Activated effector memory CD4-positive, alpha-beta T cell treated with anti-CD3 and anti-CD28 coated beads, Interleukin-2, amount 50 U/mL, for 16 hours (primary cell): ENCODE results near the gene NPAS2.

ENCODE experiments used
- DNase-seq: peaks from one replicate; pipeline ENCODE4 v3.0.0-alpha.2; 2020

The NPAS2 gene, protein sequence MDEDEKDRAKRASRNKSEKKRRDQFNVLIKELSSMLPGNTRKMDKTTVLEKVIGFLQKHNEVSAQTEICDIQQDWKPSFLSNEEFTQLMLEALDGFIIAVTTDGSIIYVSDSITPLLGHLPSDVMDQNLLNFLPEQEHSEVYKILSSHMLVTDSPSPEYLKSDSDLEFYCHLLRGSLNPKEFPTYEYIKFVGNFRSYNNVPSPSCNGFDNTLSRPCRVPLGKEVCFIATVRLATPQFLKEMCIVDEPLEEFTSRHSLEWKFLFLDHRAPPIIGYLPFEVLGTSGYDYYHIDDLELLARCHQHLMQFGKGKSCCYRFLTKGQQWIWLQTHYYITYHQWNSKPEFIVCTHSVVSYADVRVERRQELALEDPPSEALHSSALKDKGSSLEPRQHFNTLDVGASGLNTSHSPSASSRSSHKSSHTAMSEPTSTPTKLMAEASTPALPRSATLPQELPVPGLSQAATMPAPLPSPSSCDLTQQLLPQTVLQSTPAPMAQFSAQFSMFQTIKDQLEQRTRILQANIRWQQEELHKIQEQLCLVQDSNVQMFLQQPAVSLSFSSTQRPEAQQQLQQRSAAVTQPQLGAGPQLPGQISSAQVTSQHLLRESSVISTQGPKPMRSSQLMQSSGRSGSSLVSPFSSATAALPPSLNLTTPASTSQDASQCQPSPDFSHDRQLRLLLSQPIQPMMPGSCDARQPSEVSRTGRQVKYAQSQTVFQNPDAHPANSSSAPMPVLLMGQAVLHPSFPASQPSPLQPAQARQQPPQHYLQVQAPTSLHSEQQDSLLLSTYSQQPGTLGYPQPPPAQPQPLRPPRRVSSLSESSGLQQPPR

DNA sequence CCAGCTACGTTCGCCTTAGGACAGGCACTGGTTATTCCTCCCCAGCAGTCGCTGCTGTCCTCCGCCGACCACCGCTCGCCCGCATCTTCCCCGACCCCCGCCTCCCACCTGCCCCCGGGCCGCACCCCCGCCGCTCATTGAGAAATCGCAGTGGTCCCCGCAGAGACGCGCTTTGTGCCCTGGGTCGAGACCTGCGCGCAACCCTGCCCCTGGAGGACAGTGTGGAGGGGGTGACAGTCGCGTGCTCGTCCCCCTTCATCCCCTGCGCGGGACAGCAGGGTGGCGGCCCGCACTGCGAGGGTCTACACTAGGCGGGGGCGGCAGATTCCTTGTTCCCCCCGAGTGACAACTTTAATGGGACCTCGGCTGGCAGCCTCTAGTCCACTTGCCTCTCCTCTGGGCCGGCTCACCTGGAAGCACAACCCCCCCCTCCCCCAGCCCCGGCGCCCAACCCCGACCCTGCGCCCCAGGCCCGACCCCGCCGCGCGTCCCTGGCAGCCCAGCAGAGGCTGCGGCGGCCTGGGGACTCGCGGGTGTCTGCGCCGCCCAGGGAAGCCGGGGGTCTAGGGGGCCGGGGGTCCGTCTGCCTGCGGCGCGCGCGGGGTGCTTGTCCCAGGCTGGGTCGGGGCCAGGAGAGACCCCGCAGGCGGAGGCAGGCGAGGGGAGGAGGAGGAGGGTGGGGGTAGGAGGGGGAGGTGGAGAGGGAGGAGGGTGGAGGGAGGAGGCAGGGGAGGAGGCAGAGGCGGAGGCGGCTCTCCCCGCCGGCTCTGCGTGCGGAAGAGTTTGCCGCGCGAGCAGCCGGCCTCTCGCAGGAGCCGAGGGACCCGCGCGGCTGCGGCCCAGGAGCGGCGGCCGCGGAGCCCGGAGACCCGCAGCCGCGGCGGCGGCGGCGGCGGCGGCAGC, at the start of gene NPAS2:
NPAS2 (plus strand) TSS at position 770 of the 903 bp plus-strand sequence. CDS start 84,616 bp downstream, outside the sequence.
- no peak for DNase-seq

DNA sequence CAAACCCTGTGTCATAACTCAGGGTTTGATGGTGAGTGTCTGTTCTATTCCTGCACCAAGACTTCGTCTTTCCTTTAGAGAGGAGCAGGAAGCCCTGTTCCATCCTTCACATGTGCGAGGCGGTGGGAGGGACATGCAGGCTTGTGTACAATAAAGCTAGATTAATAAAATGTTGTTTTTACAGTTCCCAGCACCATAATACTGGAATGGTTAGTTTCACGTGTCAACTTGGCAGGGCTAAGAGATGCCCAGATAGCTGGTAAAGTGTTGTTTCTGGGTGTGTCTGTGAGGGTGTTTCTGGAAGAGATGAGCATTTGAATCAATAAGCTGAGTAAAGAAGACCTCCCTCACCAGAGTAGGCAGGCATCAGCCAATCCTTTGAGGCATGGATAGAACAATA, 48.8 kb upstream of the NPAS2 start:
- no peak for DNase-seq

DNA sequence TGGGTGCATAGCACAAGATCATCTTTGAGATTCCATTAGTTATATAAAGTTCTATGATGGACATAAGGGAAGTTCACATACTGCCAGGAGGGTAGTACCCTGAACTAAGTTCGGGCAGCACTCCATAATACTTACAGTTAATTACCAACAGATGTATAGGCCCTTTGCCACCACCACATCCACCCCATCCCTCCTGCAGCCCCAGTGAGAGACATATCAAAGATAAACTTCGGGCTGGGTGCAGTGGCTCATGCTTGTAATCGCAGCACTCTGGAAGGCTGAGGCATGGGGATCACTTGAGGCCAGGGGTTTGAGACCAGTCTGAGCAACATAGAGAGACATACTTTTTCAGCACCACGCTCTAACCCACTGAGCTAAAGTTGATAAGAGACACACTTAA, 46.4 kb upstream of the NPAS2 start:
- DNase-seq = no peak

DNA sequence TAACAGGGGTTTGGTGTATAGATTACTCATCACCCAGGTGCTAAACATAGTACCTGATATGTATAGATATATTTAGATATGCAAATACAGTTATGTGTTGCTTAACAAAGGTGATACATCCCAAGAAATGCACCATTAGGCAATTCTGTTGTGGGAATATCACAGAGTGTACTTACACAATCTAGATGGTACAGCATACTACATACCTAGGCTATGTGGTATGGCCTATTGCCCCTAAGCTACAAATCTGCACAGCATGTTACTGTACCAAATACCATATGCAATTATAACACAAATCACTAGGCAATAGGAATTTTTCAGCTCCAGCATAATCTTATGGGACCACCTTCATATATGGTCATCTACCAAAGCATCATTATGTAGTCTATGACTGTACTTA, 43.5 kb upstream of the NPAS2 start:
- DNase-seq = no peak

DNA sequence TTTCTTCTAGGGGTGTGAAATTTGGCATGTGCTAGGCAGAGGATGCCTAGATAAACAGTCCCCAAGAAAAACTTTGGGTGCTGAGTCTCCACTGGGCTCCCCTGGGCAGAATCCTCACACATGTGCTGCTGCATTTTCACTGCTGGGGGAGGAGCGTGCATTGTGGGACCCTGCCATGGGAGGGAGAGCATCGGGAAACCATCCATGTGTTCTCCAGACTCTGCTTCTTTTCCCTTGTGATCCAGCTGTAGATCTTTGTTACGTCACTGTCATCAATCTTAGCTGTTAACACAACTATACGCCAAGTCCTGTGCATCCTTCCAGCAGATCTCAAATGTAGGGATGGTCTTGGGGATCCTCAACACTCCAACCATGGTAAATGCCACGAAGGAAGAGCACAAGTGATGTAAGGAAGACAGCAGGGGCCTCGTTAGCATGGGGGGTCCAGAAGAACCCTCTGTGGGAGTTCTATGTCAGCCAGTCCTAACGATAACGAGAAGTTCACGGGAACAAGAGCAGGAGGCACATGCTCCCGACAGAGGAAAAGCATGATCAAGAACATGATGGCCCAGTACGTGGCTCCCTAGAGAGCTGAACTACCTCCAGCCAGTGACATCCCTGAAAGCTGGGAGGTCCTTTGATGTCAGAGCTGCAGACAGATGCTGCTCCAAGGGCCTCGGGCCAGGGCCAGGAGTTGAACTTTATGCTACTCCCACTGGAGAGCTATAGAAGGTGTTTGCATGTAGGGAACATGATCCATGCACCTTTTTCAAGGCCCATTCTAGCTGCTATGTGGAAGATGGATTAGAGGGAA, 41.1 kb upstream of the NPAS2 start:
- DNase-seq = no peak

DNA sequence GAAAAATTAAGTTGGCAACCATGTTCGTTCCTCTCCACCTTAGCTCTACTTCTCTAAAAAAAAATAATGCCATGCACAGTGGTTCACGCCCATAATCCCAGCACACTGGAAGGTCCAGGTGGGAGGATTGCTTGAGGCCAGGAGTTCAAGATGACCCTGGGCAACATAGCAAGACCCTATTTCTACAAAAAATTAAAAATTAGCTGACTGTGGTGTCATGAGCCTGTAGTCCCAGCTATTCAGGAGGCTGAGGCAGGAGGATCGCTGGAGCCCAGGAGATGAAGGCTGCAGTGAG, 40.1 kb upstream of the NPAS2 start:
- DNase-seq = no peak

DNA sequence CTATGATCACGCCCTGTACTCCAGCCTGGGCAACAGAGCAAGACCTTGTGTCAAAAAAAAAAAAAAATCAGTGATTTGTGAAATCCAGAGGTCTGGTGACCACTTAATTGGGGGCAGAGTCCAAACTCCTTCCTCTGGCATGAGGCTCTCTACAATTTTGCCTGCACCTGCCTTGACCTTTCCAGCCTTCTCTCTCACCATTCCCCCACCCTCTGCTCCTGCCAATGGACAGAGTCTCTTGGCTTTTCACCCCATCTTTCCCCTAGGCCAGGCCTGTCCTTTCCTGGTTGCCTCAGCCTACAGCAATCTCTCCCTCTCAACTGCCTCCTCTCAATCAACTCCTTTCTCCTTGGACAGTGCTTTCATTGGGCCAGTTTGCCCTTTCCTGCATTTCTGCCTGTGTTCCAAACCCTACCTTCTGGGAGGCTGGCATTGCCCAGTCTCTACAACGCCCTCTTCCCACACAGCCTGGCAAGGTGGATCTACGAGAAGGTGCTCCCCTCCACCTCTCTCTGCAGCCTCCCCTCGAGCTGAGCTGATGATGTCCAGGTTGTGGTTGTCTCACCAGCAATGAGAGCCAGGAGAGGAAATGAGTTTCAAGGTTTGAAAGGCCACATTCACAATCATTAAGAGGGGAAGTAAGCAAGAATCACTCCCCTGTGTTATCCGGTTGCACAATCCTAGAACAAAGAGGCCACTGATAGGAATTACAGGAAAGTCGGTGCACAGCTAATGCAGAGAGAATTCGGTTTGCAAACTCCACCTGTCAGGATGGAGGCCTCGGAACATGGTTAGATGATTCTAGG, 39.5 kb upstream of the NPAS2 start:
- no peak for DNase-seq

DNA sequence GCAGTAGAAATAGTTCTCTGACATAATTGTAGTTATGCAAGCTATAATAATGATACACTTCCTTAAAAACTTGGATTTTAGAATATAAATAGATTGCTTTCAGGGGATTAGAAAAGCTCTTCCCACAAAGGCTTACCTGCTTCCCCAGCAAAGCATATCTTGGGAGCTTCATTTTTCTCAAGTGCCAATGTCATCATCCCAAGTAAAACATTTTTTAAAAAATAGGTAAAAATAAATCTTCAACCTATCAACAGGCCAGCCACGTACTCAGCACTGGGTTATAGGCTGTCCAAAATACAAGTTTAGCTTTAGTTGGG, 39.0 kb upstream of the NPAS2 start:
- no peak for DNase-seq

DNA sequence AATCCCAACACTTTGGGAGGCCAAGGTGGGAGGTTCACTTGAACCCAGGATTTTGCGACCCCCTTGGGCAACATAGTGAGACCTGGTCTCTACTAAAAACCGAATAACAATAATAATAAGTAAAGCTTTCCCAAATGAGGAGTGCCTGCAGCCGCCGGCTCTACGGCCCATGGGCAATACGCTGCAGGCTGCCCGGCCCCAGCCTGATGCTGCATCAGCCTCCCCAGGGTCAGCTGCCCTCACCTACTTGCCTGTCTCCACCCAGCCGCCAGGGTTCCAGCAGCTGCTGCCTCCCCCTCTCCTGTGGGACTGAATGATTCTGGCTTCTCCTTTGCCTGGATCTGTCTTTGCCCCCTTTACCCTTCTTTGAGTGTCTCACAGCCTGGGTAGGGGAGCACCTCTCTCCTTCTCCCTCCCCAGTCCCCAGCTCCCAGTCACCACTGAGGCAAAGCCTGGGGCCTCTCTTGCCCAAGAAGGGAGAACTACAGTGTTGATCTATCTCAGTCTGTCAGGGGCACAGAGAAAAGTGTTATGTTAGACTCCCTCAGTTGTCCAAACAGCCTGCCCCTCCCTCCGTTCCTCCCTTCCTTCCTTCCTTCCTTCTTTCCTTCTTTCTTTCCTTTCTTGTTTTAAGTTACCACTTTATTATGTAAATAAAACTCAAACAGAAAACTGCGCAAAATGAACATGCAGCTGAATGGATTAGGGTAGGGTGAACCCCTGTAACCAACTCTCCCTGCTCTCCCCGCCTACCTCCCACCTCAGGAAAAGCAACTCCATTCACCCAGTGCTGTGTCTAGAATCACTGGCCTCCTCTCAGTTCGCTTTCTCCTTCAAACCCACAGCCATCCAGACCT, 38.2 kb upstream of the NPAS2 start:
- DNase-seq = no peak

DNA sequence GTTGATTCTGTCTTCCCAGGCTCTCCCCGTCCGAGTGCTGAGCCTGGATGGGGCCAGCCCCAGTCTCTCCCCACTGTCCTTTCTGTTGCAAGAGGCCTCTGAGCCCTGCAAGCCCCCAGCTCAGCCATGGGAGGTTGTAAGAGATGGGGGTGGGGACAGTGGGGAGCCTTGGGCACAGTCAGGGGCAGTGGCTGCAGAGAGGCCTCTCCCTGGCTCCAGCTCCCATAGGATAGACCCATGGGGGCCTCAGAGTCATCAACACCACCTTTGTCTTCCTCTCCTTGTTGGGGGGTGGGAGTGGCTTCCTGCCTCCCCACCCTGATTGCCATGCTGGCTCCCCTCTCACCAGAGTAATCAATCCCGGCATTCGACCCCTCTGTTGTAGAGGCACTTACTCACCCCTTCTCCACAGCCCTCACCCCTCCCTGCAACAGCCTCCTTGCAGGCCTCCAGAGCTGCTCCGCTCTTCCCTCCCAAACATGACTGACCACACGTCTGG, 37.5 kb upstream of the NPAS2 start:
- DNase-seq = no peak

DNA sequence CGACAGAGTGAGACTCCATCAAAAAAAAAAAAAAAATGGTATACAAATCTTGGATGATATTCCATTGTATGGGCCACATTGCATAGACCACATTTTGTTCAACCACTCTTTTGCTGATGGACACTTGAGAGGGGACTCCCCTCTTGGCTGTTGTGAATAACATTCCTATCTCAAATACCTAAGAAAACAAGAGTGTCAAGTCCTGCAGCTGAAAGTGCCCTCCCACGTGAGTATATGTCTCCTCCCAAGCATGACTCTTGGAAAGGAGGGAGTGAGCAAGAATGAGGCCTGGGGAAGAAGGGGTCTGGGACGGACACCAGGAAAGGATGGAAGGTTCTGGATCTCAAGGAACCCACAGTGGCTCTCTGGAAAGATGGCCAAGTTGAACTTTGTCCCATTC, 36.0 kb upstream of the NPAS2 start:
- no peak for DNase-seq

DNA sequence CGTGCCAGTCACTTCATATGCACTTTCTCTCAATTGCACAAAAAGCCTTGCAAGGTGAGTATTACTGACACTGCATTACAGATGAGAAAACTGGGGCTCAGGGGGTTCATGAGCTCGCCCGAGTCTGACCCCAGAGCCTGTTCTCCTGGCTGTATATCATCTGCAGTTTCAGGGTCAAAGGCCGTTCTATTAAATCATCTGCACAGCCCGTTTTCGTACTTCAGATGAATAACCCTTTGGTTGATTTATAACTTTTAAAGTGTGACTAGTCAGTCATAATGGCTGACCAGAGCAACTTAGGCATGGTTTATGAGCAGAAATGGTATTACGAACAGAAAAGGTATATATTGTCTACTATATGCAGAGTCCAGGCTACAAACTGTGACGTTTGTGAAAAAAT, 35.3 kb upstream of the NPAS2 start:
- no peak for DNase-seq

DNA sequence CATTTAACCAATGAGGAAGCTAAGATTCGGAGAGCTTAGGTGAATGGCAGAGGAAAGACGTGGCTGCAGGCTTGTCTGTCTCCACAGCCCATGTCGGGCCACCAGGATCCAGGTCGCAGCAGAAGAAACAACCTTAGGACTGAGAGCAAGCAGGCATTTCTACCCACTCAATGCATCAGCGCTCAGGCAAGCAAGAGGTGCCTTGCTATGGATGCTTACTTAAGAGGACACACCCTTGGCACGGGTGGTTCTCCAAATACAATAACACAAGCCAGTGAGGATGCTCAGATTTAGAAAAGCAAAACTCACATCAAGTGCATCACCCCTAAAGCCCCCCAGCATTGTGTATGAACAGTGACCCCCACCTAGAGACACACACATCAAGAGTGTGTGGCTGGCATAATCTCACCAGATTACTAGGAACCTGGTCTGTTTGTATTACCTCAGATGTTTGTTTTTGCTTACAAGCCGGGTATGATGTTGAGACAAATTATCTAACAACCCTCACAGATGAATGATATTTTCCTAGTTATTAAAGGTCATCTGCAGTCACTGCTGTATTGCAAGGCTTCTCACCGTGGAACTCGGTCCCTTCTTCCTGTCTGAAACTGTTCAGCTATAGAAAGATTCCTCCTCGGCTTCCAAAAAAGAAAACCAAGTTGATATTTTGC, 34.2 kb upstream of the NPAS2 start:
- DNase-seq = no peak

DNA sequence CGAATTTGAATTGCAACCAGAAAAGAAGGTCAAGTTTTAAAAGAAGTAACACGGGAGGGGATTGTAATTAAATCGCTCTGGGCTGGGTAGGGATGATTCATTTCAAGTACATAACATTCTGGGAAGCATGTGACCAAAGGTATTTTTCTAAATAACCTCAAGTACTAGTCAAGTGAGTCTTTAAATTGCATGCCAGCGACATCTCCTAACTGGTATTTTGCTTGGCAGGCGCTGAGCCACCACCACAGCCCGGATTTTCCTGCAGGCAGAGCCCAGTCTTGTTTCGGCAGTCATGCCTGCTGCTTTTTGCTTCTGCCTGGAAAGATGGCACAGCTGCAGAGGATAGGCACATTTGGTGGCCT, 33.7 kb upstream of the NPAS2 start:
- no peak for DNase-seq

DNA sequence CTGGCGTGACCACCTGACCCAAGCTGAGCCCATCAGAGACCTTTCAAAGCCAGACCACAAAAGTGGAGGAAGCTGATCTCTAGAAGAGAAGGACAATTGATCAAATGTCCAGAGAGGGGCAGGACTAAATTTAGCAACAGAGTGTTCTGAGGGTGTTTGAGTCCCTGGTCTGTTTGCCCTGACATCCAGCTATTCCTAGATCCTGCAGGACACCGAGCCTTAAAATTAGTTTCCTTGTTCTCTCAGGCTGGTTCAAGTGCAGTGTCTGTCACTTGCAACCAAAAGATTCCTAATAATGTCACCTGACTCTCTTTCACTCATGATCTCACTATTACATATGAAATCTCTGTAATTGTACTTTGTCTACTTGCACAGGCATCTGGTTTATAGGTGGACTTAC, 33.0 kb upstream of the NPAS2 start:
- no peak for DNase-seq

DNA sequence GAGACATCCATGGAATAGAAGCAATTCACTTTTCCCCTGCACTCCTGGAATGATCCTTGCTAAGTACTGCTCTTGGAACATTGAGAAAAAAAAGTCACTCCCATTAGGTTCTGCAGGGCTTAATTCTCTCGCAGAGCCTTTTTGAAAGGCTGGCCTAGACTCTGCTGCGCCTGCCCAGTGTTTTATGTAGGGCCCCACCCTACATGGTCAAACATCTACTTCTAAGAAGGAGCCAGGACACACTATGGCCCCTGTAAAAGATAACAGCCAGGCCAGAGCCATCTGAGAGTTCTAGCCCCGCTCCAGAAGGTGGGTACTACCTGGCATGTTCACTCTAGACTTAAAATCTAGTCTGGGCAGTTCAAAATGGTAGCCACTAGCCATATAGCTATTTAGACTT, 30.6 kb upstream of the NPAS2 start:
- DNase-seq = no peak

DNA sequence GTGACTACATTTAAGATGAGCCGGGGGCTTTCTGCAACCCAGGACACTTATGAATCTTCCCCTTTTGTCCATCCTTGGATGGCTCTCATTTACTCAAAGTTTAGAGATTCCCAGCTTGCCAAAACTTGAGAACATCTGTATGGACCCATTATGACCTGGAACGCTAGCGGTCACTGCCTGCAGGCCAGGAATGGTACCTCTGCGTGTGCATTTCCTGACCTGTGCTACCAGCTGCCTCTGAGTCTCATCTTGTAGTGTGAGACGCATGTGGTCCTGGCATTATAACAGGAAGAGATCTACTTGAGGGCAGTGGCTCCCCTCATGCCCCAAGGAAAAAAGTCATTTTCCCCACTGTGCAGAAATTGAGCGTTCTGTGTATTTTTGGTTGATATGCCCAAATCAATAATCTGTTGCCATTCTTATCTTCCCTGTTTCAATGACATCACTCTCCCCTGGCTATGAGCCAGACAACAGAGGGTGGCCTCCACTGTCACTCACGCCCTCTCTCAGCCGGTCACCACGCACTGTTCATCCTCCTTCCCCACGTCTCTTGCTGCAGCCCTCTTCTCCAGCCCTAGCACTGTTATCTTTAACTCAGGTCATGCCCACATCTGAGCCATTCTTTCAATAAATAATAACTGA, 28.5 kb upstream of the NPAS2 start:
- no peak for DNase-seq

DNA sequence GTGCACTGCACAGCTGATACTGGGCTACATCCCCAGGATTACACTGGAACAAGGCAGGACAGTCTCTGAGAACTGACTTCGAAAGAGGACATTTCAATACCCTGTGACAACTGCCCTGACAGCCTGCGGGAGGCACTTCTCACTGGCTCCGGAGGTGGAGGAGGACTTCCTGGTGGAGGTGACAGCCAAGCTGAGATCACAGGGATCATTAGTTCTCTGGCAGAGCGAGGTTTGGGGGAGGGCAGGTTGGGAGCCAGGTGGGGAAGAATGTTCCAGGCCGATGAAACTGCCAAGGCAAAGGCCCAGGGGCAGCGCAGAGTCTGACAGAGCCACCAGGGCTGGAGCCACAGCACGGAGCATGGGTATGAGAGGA, 28.0 kb upstream of the NPAS2 start:
- no peak for DNase-seq

DNA sequence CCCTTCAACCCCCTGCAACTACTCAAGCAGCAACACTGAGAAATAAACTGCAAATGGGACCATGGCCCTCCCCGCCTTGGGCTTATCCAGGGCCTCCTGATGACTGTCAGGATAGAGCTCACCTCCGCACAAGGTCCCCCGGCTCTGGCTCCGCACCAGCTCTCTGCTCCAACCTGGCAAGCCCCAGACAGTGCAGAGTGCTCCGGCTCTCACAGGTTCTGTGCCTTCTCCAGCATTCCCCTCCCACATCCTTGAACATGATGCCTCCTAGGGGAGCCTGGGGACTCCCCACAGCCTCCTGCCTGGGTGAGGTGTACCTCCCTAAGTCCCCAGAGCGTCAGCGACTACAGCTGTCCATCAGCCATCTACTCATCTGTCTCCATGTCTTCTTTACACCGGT, 26.7 kb upstream of the NPAS2 start:
- DNase-seq = no peak

DNA sequence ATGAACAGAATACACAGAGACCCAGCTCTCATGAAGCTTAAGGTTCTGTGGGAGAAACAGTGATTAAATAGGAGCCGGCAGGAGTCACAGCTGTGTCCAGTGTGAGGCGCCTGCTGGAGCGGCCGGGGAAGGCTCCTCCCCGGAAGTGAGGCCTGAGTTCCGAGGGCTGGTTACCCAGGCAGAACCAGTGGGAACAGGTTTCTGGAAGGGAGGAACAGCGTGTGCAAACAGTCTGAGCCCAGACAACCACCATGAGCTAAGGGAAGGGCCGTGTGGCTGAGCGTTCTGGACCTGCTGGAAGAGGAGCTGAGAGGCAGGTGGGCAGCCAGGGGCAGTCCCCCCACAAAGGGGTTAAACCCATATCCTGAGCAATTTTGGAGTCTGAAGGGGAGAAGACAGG, 26.0 kb upstream of the NPAS2 start:
- DNase-seq = no peak
